GM19240 (cell line): ENCODE measurements around the gene DEPP1.

Source experiments
- DNase-seq: peaks from one replicate; pipeline ENCODE4 v3.0.0; 2011; ENCODE audit warnings: low spot score; ENCODE audit not compliant: insufficient read length

DEPP1 gene

DNA sequence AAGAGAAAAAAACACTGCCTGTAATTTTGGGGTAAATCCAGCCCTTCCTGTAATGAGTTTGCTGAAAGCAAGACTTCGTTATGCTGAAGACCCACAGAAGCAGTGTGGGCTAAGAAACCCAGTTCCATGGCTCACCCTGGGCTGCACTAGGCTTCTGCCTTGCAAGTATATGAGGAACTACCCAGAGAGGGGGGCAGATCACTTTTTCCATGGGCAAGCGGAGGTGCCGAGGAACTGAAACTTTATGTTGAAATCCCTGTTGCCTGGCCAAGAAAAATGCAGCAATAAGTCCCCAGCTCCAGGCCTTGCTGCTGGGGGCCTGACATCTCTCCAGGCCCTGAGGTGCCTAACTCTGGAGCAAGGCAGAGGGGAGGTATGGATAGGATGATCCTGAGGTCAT lies 10.5 kb downstream of the DEPP1 start:
- no peak for DNase-seq

DNA sequence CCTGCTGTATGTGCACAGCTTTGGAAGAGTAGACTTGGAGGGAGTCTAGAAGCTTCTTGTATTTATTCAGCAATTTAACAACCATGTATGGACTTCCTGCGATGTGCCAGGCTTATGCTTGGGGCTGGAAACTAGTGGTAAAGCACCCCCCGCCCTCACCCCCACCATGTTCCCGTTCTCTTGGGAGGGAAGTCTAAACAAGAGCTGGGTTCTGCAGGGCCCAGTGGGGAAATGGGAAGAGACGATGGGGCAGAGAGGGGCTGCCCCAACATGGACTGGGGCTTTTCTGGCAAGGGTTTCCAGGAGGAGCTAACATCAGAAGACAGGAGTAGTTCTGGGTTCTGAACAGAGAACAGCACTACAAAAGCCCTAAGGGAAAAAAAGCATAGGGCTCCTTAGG lies 11.0 kb downstream of the DEPP1 start:
- DNase-seq, result no peak

DNA sequence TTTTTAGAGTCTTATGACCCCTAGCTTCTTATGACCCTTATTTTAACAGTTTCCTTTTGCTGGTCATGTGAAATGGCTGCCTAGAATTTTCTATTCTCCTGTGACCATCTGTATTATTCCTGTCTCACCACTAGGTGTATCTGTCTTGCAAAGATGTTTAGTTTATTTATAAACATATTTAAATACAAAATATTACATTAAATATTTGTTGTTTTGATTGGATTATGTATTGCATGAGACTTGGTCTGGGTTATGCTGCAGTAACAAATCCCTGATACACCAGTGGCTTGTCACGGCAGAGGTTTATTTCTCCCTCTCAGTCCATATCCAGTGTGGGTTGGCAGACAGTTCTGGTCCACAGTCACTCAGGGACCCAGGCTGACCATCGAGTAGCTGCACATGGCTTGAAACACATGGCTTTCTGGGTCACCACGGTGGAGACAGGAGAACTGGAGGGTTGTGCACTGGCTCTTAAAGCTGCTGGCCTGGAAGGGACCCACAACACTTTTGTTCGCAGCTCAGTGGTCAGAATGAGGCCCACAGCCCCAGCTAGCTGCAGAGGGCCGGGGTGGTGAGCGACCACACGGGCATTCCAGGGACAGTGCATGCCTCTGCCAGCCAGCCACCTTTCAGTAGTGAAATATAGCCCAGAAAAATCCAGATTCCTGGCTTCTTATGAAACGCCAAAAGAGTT lies 11.6 kb downstream of the DEPP1 start:
- no peak for DNase-seq

DNA sequence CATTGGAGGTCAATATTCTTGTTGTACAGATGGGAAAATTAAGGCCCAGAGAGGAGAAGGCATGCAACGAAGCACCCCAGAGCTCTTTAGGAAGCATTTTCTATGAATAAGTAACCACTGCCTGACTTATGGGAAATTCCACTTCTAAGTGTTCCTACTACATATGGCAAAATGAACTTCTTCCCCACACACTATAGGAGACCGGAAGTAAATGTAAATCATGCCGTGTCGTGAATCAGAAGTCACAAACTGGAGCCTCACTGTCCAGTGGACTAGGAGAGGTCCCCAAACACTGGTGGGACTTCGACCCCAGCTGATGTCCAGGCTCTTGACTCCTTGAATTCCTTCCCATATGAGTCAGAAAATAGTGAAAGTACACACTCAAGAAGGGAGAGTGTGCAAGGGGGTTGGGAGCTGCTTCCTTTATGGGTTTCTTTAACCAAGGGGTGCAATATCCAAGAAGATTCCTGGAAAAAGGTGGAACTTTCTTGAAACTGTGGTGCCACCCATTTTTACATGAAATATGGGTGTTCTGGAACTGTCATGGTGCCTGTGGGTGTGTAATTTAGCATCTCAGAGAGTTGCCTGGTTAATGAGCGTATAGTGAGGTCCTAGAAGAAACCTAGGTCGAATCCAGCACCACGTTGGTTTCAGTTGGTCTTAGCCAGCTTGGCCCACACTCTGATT lies 12.3 kb downstream of the DEPP1 start:
- DNase-seq, result no peak

DNA sequence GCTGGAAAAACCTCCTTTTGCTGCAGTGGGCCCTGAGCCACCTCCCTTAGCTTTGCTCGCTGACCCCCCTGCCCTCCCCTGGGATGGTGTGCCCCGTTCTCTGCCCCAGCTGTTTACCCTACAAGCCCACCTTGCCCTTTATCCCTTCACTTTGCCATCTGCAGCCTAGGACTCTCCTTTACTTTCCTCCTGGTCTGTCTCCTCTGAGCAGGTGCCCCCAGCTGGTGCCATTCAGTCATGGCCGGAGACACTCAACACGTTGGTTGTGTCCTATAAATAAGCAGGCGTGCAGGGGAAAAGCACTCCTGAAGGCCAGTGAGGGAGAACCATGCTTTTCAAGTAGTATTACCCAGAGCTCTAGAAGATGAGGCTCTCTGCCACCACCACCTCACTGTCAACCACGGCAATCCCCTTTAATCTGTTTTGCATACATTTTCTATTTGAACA lies 12.9 kb downstream of the DEPP1 start:
- no peak for DNase-seq

DNA sequence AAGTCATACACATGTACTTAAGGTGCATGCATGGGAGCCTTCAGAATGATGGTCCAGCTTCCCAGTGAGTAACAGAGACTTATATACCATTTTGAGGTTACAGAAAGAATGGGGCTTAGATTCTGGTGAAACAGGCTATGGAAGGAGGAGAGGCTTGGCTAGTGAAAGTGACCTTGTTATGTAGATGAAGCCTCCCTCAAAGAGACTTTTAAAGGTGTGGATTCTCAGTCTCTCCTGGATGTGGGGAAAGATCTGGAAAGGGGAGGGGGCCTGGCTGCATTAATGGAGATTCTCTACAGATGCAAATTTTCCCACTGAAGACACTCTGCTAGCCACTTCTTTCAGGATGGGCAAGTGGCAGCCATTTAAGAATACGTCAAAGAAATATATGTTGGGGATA lies 13.5 kb downstream of the DEPP1 start:
- no peak for DNase-seq

DNA sequence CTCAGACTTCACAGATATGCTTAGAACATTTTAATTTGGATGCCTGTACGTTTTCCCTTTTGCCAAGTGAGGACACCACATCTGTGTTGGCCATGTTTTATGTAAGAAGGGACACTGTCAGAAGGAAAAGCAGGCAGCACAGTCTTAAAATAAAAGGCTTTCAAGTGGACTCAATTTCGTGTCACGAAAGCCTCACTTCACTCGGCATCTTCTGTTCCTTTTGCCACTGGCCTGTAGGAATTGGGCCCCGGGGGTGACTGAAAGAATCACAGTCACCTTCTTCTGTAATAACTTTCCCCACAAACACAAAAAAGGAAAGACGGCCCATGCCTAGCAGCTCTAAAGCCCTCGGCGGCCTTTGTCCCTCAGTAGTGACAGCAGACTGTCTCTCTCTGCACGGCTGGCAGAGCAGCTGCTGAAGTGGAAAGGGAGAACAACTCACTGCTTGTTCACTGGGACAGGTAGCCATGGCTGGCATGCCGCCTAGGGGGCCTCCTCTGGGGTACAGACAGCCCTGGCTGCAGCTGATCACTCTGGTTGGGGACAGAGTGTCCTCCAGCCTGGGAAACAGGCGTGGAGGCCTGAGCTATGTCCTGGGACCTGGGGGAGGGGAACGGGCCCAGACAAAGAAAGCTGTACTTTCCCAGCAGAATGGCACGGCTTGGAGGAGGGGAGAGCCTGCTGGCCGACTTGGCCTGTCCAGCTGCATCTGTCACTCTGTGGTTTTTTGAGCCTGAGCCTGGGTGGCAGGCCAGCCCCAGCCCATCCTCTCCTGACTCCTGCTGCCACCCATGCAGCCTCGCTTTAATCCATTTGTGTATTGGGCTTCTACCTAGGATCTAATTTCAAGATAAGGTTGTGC lies 14.6 kb downstream of the DEPP1 start:
- no peak for DNase-seq

DNA sequence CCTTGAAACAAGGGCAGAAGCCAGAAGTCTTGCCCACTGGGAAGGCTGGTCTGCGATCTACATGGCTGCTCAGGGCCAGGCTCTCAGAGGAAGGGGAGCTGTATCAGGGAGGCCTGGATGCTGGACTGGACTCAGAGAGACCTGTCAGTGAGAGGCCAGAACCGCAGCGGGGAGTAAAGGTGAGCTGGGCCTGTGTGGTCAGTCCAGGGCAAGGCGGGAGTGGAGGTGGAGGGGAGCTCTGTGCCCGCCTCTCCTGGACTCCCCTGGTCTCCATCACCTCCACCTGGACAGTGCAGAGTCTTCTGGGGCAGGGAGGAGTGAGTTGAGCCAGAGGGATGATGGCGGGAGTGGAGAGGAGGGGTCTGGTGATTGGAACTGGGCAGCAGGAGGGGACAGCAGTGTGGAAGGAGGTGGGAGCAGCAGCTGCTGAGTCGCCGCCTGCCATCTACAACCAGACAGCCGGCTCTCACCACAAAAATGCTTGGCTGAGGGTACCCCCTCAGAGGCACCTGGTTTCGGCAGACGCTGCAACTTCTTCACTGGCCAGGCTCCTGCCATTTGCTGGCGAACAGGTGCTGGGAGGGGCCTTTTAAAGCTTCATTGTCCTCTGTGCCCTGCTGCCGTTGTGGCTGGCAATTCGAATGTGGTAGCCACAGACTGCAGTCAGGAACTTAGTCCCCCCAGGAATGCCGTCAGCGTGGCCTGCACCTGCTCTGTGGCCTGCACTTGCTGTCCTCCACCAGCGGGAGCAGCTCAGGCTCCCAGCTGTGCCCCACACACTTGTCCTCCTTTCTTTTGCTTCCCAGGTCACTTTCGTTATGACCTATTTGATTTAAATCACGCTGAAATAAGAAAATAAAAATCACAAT lies 15.5 kb downstream of the DEPP1 start:
- no peak for DNase-seq

DNA sequence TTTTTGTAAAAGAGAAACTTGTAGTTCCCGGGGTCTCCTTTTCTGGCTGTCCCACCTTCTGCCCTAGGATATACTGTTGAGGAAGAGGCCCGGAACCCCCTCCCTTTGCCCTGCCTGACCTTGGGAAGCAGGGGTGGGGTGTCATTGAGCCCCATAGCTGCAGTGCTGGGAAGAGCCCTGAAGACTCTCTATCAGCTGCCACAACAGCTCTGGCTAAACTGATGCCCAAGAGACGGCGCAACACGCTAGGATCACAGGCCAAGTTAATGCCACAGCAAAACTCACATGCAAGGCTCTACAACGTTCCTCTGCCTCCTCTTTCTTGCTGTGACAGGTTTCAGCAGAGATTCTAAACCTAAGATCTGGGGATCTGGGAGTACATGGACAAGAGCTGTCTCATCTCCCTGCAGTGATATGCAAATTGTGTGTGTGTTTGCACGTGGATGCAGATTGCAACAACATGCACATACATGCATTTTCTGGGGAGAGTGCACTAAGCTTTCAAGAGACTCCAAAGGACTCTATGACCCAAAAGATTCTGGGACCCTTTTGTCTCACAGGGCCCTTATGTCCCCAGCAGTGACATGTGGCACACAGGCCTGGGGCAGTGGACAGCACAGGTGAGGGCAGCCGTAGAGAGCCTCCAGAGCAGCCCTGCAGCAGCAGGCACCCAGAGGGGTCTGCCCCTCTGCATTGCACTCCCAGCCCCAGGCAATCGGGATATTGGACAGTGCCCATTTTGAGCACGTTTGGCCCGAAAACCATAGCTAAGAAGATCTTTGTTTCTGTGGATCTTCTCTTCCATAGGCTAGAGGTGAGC lies 16.5 kb downstream of the DEPP1 start:
- DNase-seq, result no peak

DNA sequence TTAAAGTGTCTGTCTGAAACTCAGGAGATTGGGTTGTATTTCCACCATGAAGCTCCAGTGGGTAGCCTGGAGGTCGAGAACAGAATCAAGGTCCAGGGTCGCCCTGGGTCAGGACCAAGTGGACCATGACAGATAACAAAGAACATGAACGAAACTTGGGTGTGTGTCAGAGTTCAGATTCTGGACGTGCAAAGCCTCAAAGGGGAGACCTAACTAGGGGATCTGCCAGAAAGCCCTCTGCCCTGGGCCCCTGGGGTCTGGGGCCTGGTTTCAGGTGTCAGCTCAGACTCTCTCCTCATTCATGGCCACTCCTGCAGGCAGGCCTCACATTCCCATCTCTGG lies 17.4 kb downstream of the DEPP1 start:
- no peak for DNase-seq

DNA sequence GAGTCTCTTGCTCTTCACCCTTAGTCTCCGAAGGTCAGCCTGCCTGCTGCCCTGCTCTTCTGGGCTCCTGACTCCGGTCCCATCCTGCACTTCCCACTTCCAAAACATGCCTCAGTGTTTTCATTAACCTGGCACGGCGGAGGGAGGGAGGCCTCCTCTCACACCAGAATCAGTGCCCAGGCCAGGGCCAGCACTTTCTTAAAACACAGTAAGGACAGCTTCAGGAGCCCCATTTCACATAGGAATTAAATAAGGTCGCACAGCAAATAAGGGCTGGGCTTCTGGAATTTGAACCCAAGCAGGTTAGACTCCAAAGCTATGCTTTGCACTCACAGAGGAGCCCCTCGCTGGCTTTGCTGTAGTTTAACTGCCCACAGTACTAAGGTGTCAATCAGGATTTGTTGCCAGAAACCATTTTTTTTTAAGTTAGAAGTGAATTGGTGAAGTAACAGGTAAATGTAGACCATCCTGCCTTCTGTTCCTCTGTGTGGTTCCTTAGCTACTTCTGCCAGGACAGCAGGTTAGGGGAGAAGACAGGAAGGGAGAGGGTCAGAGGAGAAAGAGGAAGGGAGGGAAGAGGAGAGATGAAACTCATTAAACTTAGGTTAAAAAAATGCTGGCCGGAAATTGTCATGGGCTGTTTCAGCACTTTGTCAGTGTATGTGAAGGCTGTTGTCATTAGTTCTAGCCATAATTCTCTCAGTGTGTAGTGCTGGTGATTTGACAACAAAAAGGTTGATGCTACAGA lies 18.0 kb downstream of the DEPP1 start:
- DNase-seq, result no peak

DNA sequence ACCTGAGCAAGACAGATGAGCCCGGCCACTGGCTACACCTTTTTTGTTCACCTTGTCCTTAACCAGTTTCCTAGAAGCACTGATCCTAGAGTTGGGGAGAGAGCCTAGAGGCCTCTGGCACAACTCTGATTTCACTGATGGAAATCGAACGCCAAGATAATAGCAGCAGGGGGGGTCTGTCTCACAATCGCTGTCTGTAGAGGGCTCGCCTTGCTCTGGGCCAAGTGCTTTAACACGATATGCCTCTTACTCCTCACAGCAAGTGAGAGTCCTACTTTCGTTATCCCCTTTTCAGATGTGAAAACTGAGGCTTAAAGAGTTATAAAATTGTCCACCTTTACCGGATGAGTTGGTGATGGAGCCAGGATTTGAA lies 18.5 kb downstream of the DEPP1 start:
- DNase-seq, result no peak

DNA sequence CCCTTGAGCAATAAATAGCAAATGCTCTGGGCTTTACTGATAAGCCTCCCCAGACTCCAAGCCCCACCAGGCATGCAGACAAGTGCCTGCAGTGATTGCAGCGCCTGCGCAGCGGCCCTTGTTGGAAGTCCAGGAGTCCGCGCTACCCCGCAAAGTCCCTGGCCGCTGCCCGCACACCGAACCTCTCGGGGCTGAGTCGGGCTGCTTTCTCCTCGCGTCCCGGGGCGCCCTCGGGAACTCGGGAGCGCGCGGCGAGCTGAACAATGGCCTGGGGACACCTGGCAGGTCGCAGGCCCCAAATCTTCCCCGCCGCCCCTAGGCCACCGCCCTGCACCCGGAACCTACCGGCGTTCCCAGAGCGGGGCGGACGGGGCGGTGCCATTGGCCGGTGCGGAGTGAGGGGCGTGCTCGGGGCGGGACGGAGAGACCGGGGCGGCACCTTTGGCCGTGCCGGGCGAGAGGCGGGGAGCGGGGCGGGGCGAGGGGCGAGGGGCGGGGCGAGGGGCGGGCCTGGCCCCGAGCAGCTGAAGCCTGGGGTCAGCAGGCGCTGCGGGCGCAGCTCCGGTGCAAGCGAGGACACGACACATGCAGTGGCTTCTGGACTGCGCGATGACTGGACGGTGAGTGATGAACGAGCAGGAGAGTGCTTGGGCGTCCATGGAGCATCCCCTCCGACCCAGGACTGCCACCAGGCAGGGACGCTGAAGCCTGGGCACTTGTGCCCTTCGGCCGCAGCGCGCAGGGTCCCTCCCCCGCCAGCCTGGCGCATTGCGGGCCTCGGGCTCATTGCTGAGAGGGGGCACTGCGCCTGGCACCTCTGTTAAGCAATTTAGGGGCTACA lies 19.1 kb downstream of the DEPP1 start, which contains the start of gene RASSF4:
TSS of gene RASSF4 (plus strand) at position 556 of the 841 bp plus-strand sequence. CDS start 10,401 bp downstream, outside the sequence.
- peak; percentile 83 for DNase-seq

DNA sequence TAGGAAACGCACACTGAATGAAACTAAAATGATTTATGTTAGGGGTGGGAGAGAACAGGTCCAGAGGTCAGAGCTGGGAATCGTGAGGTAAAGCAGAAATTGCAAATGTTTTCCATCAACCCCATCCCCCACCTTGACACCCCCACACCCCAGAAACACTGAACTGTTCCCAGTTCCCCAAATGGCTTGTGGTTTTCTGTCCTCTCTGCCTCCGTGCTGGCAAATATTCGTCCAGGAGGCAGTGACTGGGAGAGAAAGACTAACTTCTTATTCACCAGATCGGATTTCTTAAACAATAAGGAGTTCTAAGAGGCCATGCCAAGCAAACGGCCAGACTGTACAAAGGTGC lies 19.7 kb downstream of the DEPP1 start:
- no peak for DNase-seq

DNA sequence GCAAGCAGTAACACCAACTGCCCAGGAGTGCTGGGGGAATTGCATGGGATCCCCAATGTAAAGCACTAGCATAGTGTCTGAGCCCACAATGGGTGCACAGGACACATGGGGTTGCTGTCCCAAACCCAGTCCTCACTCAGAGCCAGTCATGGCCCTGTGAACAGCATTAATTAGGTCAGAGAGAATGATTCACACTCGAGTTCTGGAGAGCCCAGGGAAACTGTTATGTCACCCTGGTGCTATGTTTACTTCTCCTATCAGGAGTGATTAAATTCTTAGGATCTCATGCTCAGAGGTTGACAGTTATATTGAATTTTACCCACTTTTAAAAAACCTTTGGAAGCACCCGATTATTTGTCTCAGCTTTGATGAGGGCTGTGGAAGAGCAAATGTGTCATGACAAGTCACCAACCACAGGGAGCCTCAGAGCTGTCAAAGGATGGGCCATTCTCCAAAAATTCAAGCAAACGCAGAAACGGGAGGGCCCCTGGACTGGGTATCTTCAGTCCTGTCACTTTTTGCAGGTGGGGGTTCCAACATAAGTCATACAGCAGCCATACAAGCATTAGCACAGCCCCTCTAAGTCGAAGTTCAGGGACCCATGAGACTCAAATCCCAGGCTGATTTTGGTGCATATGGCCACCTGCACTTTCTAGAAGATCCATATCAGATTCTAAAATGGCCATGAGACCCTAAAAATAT lies 20.3 kb downstream of the DEPP1 start:
- DNase-seq, result no peak

DNA sequence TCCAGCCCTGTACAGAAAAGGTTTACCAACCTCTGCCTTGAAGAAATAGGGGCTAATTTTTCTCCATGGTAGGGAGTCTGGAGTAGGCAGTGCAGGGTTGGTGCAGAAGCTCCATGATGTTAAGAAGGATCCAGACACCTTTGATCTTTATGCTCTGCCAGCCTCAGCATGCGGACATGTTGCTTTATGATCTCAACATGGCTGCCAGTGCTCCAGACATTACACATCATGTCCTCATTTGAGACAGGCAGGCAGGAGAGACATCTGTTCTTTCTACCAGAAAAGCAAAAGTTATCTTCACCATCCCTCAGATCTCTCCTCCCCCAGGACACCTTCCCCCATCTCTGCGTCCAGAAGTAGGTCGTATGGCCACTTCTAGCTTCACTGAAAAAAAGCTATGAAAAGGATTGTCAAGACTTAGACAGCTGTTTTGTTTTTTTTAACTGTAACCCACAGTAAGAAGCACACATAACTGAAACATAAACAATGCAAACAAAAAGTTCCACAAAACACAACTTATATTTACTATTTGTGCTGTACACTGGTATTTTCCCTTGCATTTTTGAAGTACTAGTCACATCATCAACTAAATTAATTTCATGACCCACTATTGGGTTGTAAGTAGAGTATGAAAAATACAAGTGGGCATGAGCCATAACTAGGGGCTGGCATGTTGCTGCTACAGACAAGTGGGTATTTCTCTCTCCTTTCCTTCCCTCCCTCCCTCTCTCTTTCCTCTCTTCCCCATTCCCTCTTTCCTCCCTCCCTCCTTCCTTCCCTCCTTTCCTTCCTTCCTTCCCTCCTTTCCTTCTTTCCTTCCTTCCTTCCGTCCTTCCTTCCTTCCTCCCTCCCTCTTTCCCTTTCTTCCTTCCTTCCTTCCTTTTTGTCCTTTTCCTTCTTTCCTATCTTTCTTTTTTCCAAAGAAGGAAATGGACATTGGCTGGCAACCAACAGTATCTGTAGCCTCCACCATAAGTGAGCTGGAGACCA lies 21.6 kb downstream of the DEPP1 start:
- DNase-seq, result no peak

DNA sequence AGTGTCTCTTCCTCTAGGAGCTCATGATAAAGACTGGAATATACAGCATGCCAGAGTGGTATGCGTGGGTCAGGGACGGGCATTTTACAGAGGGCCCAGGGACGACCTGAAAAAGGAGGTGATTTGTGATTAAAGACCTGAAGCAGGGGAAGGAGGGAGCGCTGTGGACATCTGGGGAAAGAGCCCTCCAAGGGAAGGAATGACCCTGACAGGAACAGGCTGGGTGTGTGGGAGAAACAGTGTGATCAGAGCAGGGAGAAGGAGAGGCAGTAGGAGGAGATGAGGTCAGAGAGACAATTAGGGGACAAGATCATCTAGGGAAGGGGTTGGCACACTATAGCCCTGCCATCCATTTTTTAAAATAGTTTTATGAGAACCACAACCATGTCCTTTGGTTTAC lies 22.4 kb downstream of the DEPP1 start:
- DNase-seq, result no peak
